ENCODE results near the gene FCHO1. TPM values are rescaled to one million over a fixed set of nuclear protein-coding genes. Genes with fewer than 3 reads are reported as not detected.

FCHO1 gene
- total and polyA plus RNA-seq, 4 donors = 0.69 to 2.8 (median 1.7) TPM

DNA sequence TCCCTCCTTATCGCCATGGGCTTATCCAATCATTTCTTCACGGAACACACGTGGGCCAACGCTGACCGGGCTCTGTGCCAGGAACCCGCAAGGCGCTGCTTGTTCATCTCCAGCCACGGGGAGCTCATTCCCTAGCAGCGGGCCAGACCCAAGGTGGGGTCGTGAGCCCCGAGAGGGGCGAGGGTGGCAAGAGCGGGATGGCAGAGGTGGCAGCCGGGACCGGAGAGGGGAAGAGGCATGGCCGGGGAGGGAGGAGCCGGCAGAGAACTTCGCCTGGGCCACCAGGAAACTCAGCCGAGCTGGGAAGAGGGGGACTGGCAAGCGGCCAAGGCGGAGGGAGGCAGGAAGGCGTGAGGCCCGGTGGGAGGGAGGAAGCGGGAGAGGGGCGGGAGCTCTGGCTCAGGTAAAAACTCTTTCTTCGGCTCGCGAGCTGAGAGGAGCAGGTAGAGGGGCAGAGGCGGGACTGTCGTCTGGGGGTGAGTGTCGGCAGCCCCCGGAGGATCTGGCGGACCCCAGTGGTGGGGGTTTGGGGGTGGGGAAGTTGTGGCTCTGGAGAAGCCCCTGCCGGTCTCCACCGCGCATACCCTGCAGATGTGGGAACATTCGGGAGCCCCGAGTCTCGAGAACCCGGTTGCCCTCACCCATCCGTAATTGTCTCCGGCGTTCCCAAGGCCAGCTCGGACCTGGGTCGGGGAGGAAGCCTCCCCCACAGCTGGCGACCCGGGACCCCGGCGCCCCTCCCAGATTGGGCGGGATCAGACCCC, 43.6 kb downstream of the FCHO1 start, which contains the start of gene B3GNT3:
Gene B3GNT3, plus strand, starts transcription at position 408 of the 764 bp plus-strand sequence. CDS start 12,670 bp downstream, outside the sequence.
- peaks cover 0 to 15% (median 3%) of the 10 kb centered on the region in 4 donors for H3K27me3 ChIP-seq (ENCODE audit: control insufficient read depth in 4 of 4, insufficient read depth in 4 of 4, low read length in 3 of 4)
- H3K4me3 ChIP-seq (ENCODE audit: low read depth in 1 of 3, low read length in 3 of 3) = peak within 1 kb of the TSS in 1 of 3 donors; percentile 13
- no peaks in the 10 kb centered on the region for H3K9me3 ChIP-seq (ENCODE audit: control insufficient read depth in 4 of 4, low read length in 3 of 4)
- H3K4me1 ChIP-seq (ENCODE audit: control insufficient read depth in 4 of 4, insufficient read depth in 4 of 4, low read length in 3 of 4) = peaks cover 0 to 13% (median 1%) of the 10 kb centered on the region in 4 donors
- WGBS = 5% methylated on average over 50 of the region's 50 CpGs
- no peak for DNase-seq (ENCODE audit: low spot score)
- TF ChIP-seq, protein P1, sequence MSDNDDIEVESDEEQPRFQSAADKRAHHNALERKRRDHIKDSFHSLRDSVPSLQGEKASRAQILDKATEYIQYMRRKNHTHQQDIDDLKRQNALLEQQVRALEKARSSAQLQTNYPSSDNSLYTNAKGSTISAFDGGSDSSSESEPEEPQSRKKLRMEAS (IDR thresholded peaks at IDR 0.05) = no peak
- no peak for TF ChIP-seq SP1 (IDR thresholded peaks at IDR 0.05)
- TF ChIP-seq RAD21 (IDR thresholded peaks at IDR 0.05) = no peak
- no peak for TF ChIP-seq JUND (IDR thresholded peaks at IDR 0.05)
- no peak for TF ChIP-seq FOXA2 (IDR thresholded peaks at IDR 0.05)
- TF ChIP-seq YY1 (IDR thresholded peaks at IDR 0.05) = no peak
- TF ChIP-seq RXRA (IDR thresholded peaks at IDR 0.05) = no peak
- no peak for TF ChIP-seq HNF4G (IDR thresholded peaks at IDR 0.05)
- no peak within 1 kb of the TSS for H3K9ac ChIP-seq (ENCODE audit: low read depth in 1 of 2, low read length in 2 of 2)
- H3K27ac ChIP-seq (ENCODE audit: low read depth in 1 of 2, low read length in 2 of 2) = no peak within 1 kb of the TSS
- no peaks in the 10 kb centered on the region for H3K36me3 ChIP-seq (ENCODE audit: control insufficient read depth in 4 of 4, insufficient read depth in 3 of 4, low read depth in 1 of 4, low read length in 3 of 4)

- Histone ChIP-seq H3K36me3 (ENCODE audit: control insufficient read depth in 4 of 4, insufficient read depth in 3 of 4, low read depth in 1 of 4, low read length in 3 of 4) (no peaks in the 10 kb centered on the region), H3K4me1 (ENCODE audit: control insufficient read depth in 4 of 4, insufficient read depth in 4 of 4, low read length in 3 of 4) (peaks cover 0 to 13% (median 1%) of the 10 kb centered on the region in 4 donors), H3K4me3 (ENCODE audit: low read depth in 1 of 3, low read length in 3 of 3) (peak overlapping the region in 1 of 3 donors; percentile 13), H3K9ac (ENCODE audit: low read depth in 1 of 2, low read length in 2 of 2) (no peak overlapping the region), H3K9me3 (ENCODE audit: control insufficient read depth in 4 of 4, low read length in 3 of 4) (no peaks in the 10 kb centered on the region), H3K27me3 (ENCODE audit: control insufficient read depth in 4 of 4, insufficient read depth in 4 of 4, low read length in 3 of 4) (peaks cover 0 to 15% (median 3%) of the 10 kb centered on the region in 4 donors), H3K27ac (ENCODE audit: low read depth in 1 of 2, low read length in 2 of 2) (no peak overlapping the region)
- 25% methylated on average over 14 of the region's 14 CpGs for WGBS
- TF ChIP-seq YY1 (IDR thresholded peaks at IDR 0.05) = no peak
- no peak for TF ChIP-seq GABPA (IDR thresholded peaks at IDR 0.05 in 1 of 2, conservative IDR thresholded peaks at IDR 0.05 in 1 of 2)
- TF ChIP-seq TAF1 (conservative IDR thresholded peaks at IDR 0.05) = no peak
- TF ChIP-seq, protein P1 (IDR thresholded peaks at IDR 0.05) = no peak
- no peak for TF ChIP-seq JUND (IDR thresholded peaks at IDR 0.05)
- TF ChIP-seq FOXA1 (IDR thresholded peaks at IDR 0.05) = no peak
- no peak for TF ChIP-seq HNF4G (IDR thresholded peaks at IDR 0.05)
- TF ChIP-seq REST (IDR thresholded peaks at IDR 0.05) = no peak
- no peak for TF ChIP-seq RAD21 (IDR thresholded peaks at IDR 0.05)
- no peak for TF ChIP-seq NR2F2 (IDR thresholded peaks at IDR 0.05)
- TF ChIP-seq, protein P2, sequence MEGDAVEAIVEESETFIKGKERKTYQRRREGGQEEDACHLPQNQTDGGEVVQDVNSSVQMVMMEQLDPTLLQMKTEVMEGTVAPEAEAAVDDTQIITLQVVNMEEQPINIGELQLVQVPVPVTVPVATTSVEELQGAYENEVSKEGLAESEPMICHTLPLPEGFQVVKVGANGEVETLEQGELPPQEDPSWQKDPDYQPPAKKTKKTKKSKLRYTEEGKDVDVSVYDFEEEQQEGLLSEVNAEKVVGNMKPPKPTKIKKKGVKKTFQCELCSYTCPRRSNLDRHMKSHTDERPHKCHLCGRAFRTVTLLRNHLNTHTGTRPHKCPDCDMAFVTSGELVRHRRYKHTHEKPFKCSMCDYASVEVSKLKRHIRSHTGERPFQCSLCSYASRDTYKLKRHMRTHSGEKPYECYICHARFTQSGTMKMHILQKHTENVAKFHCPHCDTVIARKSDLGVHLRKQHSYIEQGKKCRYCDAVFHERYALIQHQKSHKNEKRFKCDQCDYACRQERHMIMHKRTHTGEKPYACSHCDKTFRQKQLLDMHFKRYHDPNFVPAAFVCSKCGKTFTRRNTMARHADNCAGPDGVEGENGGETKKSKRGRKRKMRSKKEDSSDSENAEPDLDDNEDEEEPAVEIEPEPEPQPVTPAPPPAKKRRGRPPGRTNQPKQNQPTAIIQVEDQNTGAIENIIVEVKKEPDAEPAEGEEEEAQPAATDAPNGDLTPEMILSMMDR (IDR thresholded peaks at IDR 0.05; ENCODE audit: low read depth, low read length, missing input control) = no peak
- TF ChIP-seq EGR1 (IDR thresholded peaks at IDR 0.05; ENCODE audit: low read depth in 2 of 2) = no peak
- TF ChIP-seq SP1 (IDR thresholded peaks at IDR 0.05) = no peak
- DNase-seq (ENCODE audit: low spot score) = no peak
These were observed 44.2 kb downstream of the FCHO1 start for GRCh38 chr19:17795495-17795856.
